ENCODE results near the gene DDX17. TPM values are rescaled to one million over a fixed set of nuclear protein-coding genes. Genes with fewer than 3 reads are reported as not detected.
A peak's percentile ranks its signal among the peaks of the same experiment; 100 is the strongest.

Gene DDX17
- total RNA-seq, 1 donor from 2014 or later: 742 TPM

- ATAC-seq (peak; percentile 6), DNase-seq (ENCODE audit: low spot score) (no peak)
- intact Hi-C loops (cut with DNase I): no loop called here
These were observed 52.1 kb downstream of the DDX17 start for GRCh38 chr22:38453996-38454352.

DNA sequence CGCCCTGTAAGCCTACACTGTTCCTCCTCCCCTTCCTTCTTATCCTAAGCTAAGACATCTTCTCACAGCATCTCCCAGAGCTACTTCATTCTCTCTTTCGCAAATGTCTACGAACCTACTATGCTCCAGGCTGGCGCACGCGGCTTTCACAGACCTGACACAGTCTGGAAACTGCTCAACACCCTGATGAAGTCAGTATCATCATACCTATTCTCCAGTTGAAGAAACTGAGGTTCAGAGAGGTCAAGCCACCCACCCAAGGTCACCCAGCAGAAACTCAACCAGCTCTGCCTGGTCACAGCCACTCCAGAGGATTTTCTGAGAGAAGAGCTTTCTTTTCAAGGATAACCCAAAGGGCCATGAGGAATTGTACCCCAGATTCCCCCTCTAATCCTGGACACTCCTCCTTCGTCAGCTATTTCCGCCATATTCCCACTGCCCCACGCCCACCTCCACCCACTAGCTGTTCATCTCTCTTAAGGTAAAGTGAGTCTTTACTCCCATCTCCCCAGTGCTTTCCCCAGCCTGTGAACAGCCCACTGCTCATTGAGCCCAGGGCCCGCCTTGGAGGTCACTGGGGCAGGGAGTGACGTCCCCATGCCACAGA is 52.9 kb downstream of the DDX17 start:
- intact Hi-C loops (cut with DNase I): no loop called here
- ATAC-seq: no peak

DNA sequence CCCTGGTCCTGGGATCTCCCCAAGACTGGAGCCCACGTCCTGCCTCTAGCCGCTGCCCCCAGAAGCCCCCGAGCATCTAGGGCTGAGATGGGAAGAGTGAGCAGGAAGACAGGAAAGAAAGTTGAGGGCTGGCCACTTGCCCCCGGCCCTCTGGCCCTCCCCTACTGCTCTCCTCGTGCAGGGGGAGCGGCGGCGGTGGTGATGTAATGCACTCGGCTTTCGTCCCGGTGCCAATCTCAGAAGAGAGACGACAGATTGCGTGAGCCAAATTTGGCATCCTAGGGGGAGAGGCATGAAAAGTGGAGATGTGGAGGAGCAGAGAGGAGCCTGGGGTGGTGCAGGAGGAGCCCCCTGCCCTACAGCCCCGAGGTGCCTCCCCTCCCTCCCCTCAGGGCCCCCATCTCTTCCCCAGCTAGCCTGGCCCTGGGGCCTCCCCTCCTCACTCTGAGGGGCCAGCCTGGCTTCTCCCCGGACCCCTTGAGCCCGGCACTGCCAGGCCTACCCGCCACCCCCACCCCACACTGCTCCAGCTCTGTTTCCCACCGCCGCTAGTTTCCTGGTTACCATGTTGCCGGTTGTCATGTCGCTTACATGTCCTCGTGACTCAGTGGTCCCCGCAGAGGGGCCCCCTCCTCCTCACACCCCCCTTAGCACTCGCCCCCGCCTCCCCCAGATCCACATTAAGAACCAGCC is 53.6 kb downstream of the DDX17 start:
- intact Hi-C loops (cut with DNase I): no loop called here
- ATAC-seq (peak; percentile 18), DNase-seq (ENCODE audit: low spot score) (no peak)

More for the DNA sequence above, 52.9 kb downstream of the DDX17 start:
- DNase-seq (ENCODE audit: low spot score): no peak

GRCh38 chr22:38451864-38452263 is 54.2 kb downstream of the DDX17 start:
- DNase-seq (ENCODE audit: low spot score) (no peak), ATAC-seq (no peak)
- intact Hi-C loops (cut with DNase I): no loop called here

GRCh38 chr22:38451404-38451803 is 54.7 kb downstream of the DDX17 start:
- ATAC-seq (no peak), DNase-seq (ENCODE audit: low spot score) (no peak)
- intact Hi-C loops (cut with DNase I): no loop called here

- no peak for DNase-seq (ENCODE audit: low spot score)
- intact Hi-C loops (cut with DNase I): no loop called here
- ATAC-seq: no peak
These were observed 55.8 kb downstream of the DDX17 start for GRCh38 chr22:38450234-38450797.

DNA sequence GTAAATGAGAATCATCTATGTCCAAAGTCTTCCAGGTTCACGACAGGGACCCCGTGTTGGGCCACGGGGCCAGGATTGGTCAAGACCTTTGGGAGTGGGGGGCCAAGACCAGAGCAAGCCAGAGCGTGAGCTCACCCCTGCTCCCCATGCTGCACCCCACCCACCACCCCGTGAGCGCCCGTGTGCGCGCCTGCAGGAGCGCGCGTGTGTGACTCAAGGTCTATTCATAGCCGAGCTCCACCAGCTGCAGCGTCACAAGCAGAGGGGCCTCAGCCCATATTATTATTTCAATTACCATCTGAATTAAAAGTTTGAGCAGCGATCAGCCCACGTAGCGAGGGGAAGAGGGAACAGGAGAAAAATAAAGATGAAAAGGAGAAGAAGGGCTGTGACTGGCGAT is 56.3 kb downstream of the DDX17 start:
- intact Hi-C loops (cut with DNase I): no loop called here
- DNase-seq (ENCODE audit: low spot score) (no peak), ATAC-seq (no peak)

DNA sequence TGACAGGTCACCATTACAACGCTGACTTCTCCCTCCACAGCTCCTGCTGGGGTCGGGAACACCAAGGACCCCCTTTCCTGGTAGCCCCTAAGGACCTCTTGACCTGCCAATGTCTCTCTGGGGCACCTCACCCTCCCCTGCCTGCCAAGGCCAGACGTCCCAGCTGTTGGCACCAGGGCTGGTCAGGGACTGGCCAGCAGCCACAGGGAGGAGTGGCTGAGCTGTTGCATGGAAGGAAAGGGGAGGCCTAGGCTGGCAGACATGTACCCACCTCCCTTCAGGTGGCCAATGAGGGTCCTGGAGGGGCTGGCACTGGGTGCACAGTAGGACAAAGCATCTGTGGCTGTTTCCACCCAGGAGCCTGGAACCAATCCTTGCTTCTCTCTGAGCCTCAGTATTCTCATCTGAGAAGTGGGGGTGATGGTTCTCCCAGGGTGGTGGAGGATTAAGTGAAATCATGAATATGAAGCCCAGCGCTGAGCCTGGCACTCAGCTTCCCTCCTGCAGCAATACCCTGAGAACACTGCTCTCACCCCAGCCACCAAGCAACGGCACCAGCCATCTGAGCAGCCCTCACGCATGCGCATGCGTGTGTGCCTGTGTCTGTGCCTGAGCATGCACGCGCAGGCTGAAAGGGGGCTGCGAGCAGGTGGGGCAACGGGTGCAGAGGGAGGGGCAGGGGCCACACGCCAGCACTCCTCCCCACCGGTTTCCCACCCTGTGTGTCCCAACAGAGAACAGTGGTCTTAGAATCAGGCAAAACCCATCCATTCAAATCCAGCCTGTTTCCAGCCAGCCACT is 57.0 kb downstream of the DDX17 start:
- no peak for ATAC-seq
- no peak for DNase-seq (ENCODE audit: low spot score)
- intact Hi-C loops (cut with DNase I): no loop called here

- ATAC-seq (no peak), DNase-seq (ENCODE audit: low spot score) (no peak)
- intact Hi-C loops (cut with DNase I): no loop called here
These were observed 60.0 kb downstream of the DDX17 start for GRCh38 chr22:38446018-38446601.

DNA sequence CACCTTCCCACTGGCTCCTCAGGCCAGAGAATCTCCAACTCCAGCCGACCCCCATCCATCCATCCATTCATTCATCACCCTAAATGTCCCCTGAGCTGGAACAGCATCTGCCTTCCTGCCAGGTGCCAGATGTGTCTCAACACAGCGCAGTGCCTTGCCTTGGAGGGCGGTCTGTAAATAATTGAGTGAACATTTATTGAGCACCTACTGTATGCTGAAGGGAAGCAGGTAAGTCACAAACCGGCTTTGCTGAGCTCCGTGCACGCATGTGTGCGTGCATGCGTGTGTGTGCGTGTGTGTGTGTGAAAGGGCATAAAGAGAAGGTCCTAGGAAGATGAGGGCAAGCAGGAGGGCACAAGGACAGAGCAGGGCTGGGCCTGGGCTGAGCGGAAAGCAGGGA is 61.3 kb downstream of the DDX17 start:
- intact Hi-C loops (cut with DNase I): no loop called here
- no peak for ATAC-seq
- DNase-seq (ENCODE audit: low spot score): no peak

DNA sequence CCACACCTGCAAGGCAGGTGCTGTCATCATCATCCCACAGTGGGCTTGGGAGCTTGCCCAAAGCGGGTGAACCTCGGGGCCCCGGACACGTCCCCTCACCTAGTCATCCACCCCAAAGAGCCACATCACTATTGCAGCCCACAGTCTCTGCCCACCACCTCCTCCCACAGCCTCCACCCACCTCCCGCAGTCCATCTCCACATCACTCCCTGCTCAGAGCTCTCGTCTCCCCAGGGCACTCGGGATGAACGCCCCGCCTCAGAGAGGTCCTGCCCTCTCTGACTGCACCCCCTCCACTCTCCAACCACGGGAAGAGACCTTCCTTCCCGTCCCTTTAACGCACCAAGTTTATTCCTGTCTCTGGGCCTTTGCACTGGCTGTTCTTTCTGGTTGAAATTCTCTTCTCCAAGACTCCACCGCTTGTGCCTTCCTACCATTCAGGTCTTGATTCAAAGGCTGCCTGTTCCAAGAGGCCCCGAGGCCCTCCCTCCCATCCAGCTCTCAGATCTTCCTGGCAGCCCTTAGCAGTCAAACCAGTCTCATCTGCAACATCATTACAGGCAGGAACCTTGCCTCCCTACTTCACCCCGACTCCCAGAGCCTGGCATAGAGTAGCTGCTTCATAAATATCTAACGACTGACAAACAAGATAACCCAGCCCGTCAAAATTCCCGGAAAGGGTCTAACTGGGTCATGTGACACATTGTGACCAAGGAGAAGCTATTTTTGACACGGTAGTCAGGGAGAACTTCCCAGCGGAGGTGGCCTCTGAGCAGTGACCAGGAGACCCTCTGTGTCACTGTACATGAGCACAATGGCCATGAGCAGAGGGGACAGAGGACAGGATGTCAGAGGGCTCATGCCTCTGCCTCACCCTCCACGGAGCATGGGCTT is 62.2 kb downstream of the DDX17 start:
- ATAC-seq: no peak
- intact Hi-C loops (cut with DNase I): no loop called here
- DNase-seq (ENCODE audit: low spot score): no peak

- ATAC-seq (no peak), DNase-seq (ENCODE audit: low spot score) (no peak)
- intact Hi-C loops (cut with DNase I): no loop called here
These were observed 63.0 kb downstream of the DDX17 start for GRCh38 chr22:38442967-38443627.

- ATAC-seq (no peak), DNase-seq (ENCODE audit: low spot score) (no peak)
- intact Hi-C loops (cut with DNase I): no loop called here
These were observed 64.4 kb downstream of the DDX17 start for GRCh38 chr22:38441620-38442287.

- intact Hi-C loops (cut with DNase I): no loop called here
- DNase-seq (ENCODE audit: low spot score) (no peak), ATAC-seq (no peak)
These were observed 65.3 kb downstream of the DDX17 start for GRCh38 chr22:38440747-38441350.

GRCh38 chr22:38437416-38437815 is 68.7 kb downstream of the DDX17 start:
- intact Hi-C loops (cut with DNase I): no loop called here
- DNase-seq (ENCODE audit: low spot score): no peak
- no peak for ATAC-seq

DNA sequence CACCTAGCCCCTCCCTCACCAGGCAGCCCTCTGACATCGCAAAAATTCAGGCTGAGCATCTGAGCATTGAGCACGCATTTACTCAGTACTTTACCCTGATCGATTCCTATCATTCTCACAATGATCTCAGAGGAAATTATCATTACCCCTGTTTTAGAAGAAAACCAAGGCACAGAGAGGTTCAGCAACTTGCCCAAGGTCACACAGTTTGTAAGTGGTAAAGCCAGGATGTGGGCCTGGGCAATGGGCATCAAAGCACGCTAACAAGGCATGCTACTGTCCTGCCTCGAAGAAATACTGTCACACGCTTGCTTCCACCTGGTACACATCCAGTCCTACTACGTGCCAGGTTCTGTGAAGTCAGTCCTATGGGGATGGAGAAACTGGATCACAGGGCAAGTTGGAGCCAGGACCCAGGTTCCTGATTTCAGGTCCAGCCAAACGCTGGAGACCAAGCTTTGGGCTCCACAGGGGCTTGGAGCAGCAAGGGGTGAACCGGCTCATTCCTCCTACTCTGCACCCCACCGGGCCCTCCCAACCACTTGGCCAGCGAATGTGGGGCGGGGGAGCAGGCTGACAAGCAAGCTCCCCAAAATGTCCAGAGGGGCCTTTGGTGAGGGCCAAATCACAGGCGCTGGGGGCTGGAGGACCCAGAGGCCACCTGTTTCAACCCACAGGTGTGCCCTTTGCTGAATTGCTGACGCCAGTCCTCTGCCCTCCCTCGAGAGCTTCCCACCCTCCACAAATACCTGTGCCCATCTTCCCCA is 69.3 kb downstream of the DDX17 start:
- ATAC-seq: no peak
- DNase-seq (ENCODE audit: low spot score): no peak
- intact Hi-C loops (cut with DNase I): no loop called here

GRCh38 chr22:38435965-38436364 is 70.1 kb downstream of the DDX17 start:
- intact Hi-C loops (cut with DNase I): no loop called here
- ATAC-seq: no peak
- DNase-seq (ENCODE audit: low spot score): no peak

All from sciatic nerve (tissue), 2 donors.